Memory B cell (primary cell): ENCODE data around the gene LGALS13.

Experiments used
- ATAC-seq: fragments of 150-1000 bp; cut with Tn5 transposase; 2 replicates; pipeline ENCODE4 v1.10.0; 2021; ENCODE audit warnings: low read depth, mild to moderate bottlenecking, moderate library complexity
- DNase-seq, 2 donors: peaks; one replicate each; pipeline ENCODE4 v3.0.0; 2022; ENCODE audit warnings: low spot score in 2 of 2
- H3K27ac Mint-ChIP-seq: one replicate; pipeline ENCODE4 v1.8.0; 2022; ENCODE audit warnings: mild to moderate bottlenecking, moderate library complexity, mixed read lengths
- H3K27me3 Mint-ChIP-seq: one replicate; pipeline ENCODE4 v1.8.0; 2022; ENCODE audit warnings: mixed read lengths
- H3K36me3 Mint-ChIP-seq: one replicate; pipeline ENCODE4 v1.8.0; 2022; ENCODE audit warnings: mild to moderate bottlenecking, mixed read lengths
- H3K4me1 Mint-ChIP-seq: one replicate; pipeline ENCODE4 v1.8.0; 2022; ENCODE audit warnings: mixed read lengths
- H3K4me3 Mint-ChIP-seq: one replicate; pipeline ENCODE4 v1.8.0; 2022; ENCODE audit warnings: mild to moderate bottlenecking, moderate library complexity, mixed read lengths
- H3K9me3 Mint-ChIP-seq: one replicate; pipeline ENCODE4 v1.8.0; 2022; ENCODE audit warnings: mixed read lengths

Gene LGALS13, protein sequence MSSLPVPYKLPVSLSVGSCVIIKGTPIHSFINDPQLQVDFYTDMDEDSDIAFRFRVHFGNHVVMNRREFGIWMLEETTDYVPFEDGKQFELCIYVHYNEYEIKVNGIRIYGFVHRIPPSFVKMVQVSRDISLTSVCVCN

DNA sequence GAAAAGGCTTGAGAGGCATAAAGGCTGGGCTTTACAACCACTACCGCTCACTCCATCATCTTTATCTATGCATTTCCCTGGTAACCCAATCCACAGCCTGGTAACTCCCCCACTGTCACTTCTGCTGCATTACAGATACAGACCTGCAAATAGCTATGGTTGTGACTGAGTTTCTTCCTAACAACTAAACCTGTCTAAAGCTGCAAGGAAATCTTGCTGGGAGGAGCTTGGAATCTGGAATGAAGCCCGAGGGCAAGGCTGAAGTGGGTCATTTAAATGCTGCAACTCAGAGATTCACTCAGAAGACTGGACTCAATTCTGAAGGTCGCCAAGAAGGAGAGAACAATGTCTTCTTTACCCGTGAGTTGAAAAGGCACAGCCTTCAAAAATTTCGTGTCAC lies at the start of gene LGALS13:
TSS of gene LGALS13 (plus strand) at position 301 of the 400 bp plus-strand sequence. CDS start at position 346, 45 bp downstream.
- peaks cover 28% of the 10 kb centered on the region for H3K27me3 Mint-ChIP-seq
- no peak within 1 kb of the TSS for H3K4me3 Mint-ChIP-seq
- H3K27ac Mint-ChIP-seq: no peak within 1 kb of the TSS
- ATAC-seq (no peak), DNase-seq (no peak)
- H3K4me1 Mint-ChIP-seq: no peaks in the 10 kb centered on the region
- H3K9me3 Mint-ChIP-seq: peaks cover 6% of the 10 kb centered on the region
- no peaks in the 10 kb centered on the region for H3K36me3 Mint-ChIP-seq

DNA sequence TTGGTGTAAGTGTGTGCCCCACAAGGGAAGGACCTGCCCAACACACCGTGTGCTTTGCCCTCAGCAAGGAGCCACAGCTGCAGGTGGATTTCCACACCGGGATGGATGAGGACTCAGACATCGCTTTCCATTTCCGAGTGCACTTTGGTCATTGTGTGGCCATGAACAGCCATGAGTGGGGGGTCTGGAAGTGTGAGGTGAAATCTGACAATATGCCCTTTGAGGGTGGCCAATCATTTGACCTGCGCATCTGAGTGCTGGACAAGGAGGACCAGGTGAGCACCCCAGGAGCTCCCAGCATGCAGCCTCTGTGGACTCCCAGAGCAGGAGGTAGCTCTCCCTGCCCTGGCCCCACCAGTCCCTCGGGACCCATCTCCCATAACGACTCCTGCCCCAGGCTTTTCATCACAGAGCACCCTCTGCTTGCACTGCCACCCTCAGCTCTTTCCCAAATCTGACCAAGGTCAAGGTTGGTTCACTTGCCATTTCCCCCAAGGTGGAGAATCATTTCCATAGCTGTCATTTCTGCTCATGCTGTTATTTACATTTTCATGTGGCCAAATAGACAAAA lies 49.2 kb upstream of the LGALS13 start:
- Mint-ChIP-seq H3K36me3 (no peaks in the 10 kb centered on the region), H3K27me3 (no peaks in the 10 kb centered on the region), H3K4me3 (no peak overlapping the region), H3K9me3 (no peaks in the 10 kb centered on the region), H3K27ac (no peak overlapping the region), H3K4me1 (peaks cover 32% of the 10 kb centered on the region)
- DNase-seq (no peak), ATAC-seq (no peak)

DNA sequence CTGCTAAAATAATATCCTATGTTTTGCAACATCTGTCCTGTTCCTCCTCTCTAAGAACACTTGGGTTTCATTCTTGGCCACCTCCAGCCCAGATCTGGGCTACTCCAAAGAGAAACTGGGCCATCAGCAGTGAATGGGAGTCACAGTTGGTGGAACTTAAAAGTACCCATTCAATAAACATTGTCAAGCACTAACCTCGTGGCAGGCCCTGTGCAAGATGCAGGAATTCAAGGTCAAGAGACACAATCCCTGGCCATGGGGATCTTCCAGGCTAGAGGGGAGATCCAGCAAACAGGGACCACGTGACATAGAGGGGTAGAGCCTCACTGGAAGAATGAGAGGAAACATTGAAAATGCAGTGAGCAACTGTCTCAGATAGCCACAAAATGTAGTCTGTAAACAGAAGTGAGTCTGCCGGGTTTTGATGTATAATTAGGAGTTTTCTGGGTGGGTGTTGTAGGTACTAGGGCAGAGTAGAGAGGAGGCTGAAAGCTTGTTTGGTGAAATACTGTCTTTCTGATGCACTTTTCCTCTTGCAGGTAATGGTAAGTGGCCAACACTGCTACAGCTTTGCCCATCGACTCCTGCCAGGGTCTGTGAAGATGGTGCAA lies 47.5 kb upstream of the LGALS13 start:
- DNase-seq (no peak), ATAC-seq (no peak)
- Mint-ChIP-seq H3K36me3 (no peaks in the 10 kb centered on the region), H3K9me3 (no peaks in the 10 kb centered on the region), H3K4me3 (no peak overlapping the region), H3K4me1 (peaks cover 40% of the 10 kb centered on the region), H3K27ac (no peak overlapping the region), H3K27me3 (no peaks in the 10 kb centered on the region)

DNA sequence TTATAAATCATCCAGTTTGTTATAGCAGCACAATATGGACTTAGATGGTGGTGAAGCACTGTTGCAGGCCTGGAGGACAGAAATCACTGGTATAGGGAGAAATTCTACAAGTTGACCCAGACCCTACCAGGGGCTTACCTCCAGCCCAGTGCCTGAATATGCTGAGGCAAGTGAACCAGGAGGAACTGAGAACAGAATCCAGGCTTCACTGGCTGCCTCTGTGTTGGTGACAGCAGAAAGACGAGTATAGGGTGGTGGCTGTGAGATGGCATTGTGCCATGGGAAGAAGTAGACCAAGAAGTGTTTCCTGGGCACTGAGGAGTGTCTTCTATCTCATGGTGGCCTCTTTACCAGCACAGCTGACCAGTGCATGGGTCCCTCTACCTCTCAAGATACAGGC lies 46.4 kb upstream of the LGALS13 start:
- H3K27ac Mint-ChIP-seq: no peak overlapping the region
- ATAC-seq: no peak
- H3K27me3 Mint-ChIP-seq: no peaks in the 10 kb centered on the region
- H3K4me3 Mint-ChIP-seq: no peak overlapping the region
- no peak for DNase-seq
- no peaks in the 10 kb centered on the region for H3K36me3 Mint-ChIP-seq
- H3K4me1 Mint-ChIP-seq: peaks cover 40% of the 10 kb centered on the region
- H3K9me3 Mint-ChIP-seq: no peaks in the 10 kb centered on the region

DNA sequence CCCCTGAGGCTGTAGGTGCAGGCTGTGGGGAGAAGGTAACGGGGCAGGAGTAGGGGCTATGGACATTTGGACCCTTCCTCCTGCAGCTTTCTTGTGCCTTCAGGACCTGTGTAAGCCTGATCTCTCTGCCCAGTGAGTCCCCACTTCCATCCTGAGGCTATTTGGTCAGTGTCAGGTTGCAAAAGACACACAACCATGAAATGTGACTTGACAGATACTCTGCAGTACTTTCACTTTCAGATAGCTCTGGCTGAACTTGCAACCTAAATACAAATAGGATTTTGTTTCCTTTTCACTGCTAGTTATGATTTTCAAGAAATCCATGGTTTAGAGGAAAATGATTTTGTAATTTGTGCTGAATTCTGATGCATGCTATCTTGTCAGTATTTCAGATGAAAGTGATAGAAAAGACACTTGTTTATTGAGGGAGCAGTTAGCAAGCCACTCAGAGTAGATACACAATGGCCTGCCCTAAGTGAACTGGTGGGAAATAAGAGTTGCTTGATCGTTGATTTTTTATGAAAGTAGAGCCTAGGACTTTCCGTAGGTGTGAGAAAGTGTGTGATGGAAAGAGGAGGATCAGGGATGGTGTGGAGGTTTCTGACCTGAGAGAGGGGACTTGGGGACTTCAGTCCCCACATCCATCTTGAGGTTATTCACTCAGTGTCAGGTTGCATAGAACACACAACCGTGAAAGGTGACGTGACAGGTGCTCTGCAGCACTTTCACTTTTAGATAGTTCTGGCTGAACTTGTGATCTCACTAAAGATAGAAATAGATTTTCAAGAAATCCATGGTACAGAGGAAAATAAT lies 44.3 kb upstream of the LGALS13 start:
- Mint-ChIP-seq H3K9me3 (no peaks in the 10 kb centered on the region), H3K4me1 (peaks cover 28% of the 10 kb centered on the region), H3K4me3 (peak overlapping the region; percentile 77), H3K27ac (peak overlapping the region; percentile 86), H3K36me3 (no peaks in the 10 kb centered on the region), H3K27me3 (no peaks in the 10 kb centered on the region)
- DNase-seq (no peak), ATAC-seq (peak; percentile 76)

DNA sequence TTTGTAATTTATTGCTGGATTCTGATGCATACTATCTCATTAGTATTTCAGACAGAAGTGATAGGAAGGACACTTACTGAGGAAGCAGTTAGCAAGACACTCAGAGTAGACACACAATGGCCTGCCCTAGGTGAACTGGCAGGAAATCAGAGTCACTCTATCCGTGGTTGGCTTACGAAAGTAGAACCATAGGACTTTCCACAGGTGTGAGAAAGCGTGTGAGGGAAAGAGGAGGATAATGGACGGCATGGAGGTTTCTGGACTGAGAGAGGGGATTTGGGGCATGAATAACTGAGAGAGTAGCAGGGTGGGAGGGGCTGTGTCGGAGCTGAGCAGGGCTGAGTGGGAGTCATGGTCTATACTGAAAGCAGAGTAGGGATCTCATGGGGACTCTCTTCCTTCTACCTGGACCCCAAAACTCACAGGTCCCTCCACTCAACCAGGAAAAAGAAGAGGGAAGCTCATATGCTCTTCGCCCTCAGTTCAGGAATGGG lies 43.7 kb upstream of the LGALS13 start:
- H3K9me3 Mint-ChIP-seq: no peaks in the 10 kb centered on the region
- peak overlapping the region; percentile 86 for H3K27ac Mint-ChIP-seq
- peak; percentile 69 for ATAC-seq
- H3K4me1 Mint-ChIP-seq: peaks cover 23% of the 10 kb centered on the region
- no peaks in the 10 kb centered on the region for H3K36me3 Mint-ChIP-seq
- no peak for DNase-seq
- peak overlapping the region; percentile 77 for H3K4me3 Mint-ChIP-seq
- H3K27me3 Mint-ChIP-seq: no peaks in the 10 kb centered on the region

DNA sequence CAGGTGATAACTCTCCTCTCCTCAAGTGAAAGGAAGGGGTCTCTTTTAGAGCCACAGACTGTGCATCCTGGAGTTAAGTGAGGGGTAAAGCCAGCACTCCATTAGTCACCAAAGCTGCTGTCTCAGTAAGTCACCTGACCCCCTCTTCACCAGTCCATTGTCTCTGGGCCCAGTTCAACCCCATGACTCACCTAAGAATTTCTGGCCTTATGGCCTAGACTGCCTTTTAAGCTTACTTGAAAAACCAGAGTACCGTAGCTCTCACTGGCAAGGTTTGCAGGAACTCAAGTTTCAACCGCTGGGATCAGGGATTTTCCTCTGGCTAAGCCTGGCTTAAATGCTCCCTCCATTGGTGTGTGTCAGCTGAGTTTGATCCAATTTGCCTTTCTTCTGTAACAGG lies 38.9 kb upstream of the LGALS13 start:
- no peak for ATAC-seq
- no peak for DNase-seq
- Mint-ChIP-seq H3K27ac (no peak overlapping the region), H3K36me3 (no peaks in the 10 kb centered on the region), H3K27me3 (no peaks in the 10 kb centered on the region), H3K4me1 (peaks cover 6% of the 10 kb centered on the region), H3K9me3 (no peaks in the 10 kb centered on the region), H3K4me3 (no peak overlapping the region)

DNA sequence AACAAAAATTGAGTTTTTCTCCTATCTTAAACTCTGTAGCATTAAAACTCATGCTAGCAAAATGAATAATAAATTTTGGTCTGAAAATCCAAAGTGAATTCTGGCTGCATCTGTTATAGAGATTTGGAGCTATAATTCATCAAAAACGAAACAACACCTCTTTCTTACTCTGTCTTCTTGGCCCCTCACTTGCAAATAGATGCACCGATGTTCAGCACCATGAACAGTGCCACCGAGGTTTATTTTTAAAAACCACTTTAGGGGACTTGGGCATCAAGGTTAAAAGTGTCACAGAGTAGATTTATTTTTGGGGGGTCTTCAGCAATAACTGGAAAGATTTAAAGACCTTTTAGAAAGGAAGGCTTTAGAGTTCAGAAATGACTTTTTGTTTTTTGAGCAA lies 36.3 kb upstream of the LGALS13 start:
- no peak overlapping the region for H3K4me3 Mint-ChIP-seq
- peaks cover 6% of the 10 kb centered on the region for H3K27me3 Mint-ChIP-seq
- no peaks in the 10 kb centered on the region for H3K36me3 Mint-ChIP-seq
- no peak overlapping the region for H3K27ac Mint-ChIP-seq
- DNase-seq (no peak), ATAC-seq (no peak)
- no peaks in the 10 kb centered on the region for H3K4me1 Mint-ChIP-seq
- H3K9me3 Mint-ChIP-seq: no peaks in the 10 kb centered on the region

DNA sequence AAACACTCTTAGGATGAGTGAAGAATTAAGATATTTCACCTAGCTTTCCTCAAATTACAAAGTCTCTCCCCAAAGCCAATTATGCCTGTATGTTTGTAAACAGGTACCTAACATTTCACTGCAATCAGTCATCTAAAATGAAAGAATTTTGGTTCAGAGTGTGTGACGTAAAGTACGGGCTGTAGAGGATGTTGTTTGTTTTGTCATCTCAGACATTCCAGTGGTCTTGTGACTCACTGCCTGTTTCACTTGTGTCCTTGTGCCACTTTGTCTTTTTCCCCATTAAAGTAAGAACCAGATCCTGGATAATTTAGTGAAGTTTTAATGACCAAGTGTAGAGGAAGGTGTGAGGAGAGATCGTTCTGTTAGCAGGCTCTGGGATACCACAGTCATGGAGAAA lies 33.7 kb upstream of the LGALS13 start:
- H3K4me1 Mint-ChIP-seq: no peaks in the 10 kb centered on the region
- peaks cover 7% of the 10 kb centered on the region for H3K9me3 Mint-ChIP-seq
- DNase-seq (no peak), ATAC-seq (no peak)
- H3K4me3 Mint-ChIP-seq: no peak overlapping the region
- H3K27me3 Mint-ChIP-seq: peaks cover 12% of the 10 kb centered on the region
- H3K27ac Mint-ChIP-seq: no peak overlapping the region
- peaks cover 1% of the 10 kb centered on the region for H3K36me3 Mint-ChIP-seq

DNA sequence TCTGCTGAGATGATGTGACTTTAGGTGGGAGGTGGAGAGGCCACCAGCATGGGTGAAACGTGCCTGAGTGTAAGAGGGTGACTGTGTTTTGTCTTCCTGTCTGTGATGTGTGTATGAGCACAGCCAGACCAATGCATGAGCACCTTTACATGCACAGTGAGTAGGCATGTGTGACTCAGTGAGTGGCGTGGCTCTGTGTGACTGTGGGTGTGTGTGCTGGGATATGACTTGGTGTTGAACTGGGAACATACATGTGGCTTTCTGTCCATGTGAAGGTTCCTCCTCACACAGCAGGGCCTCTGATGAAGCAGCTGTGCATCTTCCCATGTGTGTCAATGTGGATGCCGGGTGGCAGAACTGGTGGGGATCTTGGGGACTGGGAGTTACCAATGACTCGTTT lies 19.9 kb upstream of the LGALS13 start:
- H3K9me3 Mint-ChIP-seq: peaks cover 8% of the 10 kb centered on the region
- ATAC-seq: no peak

DNA sequence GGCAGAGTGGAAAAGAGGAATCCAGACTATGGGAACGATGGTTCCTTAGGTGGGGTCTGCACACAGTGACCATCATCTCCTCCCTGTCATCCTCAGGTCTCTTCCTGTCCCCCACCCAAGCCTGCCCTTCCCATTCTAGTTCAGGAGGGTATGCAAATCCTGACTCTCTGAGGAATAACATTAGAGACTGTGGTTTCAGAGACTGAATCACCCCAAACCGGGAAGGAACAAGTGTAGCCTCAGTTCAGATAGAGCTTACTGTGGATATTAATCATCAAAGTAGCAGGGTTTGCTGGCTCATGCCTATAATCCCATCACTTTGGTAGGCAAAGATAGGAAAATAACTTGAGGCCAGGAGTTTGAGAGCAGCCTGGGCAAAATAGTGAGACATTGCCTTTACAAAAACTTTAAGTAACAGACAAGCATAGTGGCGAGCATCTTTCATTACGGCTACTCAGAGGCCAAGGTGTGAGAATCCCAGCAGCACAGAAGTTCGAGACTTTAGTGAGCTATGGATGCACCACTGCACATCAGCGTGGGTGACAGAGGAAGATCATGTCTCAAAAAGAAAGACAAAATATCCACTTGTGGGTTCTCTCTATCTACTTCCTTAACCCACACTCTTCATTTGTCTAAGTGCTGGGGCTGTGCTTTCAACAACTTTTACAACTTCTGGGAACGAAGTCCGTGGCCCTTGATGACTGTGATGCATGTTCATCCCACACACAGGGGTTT lies 19.3 kb upstream of the LGALS13 start:
- H3K27me3 Mint-ChIP-seq: peaks cover 8% of the 10 kb centered on the region

More for the DNA sequence above, 19.9 kb upstream of the LGALS13 start:
- H3K36me3 Mint-ChIP-seq: peaks cover 2% of the 10 kb centered on the region
- no peak overlapping the region for H3K27ac Mint-ChIP-seq
- no peak overlapping the region for H3K4me3 Mint-ChIP-seq
- H3K27me3 Mint-ChIP-seq: peaks cover 12% of the 10 kb centered on the region
- DNase-seq: no peak
- H3K4me1 Mint-ChIP-seq: peaks cover 3% of the 10 kb centered on the region

DNA sequence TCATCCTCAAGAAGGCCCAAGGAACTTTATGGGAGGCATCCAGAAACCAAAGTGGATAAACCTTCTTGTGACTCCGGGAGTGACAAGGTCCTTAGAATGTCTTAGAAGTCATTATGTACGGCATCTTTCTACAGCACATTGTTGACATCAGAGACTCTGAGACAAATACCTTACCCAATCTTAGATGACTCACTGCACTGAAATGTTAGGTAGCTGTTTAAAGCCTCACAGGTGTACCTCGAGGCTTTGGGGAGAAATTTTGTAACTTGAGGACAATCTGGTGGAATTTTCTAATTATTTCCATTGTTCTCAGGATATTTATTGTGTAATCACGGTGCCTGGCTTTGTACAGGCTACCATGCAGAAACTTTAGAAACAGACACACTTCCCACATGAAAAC lies 14.8 kb upstream of the LGALS13 start:
- no peak for ATAC-seq
- no peaks in the 10 kb centered on the region for H3K9me3 Mint-ChIP-seq
- DNase-seq: no peak
- no peak overlapping the region for H3K4me3 Mint-ChIP-seq
- no peak overlapping the region for H3K27ac Mint-ChIP-seq
- H3K27me3 Mint-ChIP-seq: peaks cover 10% of the 10 kb centered on the region
- H3K36me3 Mint-ChIP-seq: no peaks in the 10 kb centered on the region
- H3K4me1 Mint-ChIP-seq: peaks cover 3% of the 10 kb centered on the region

More for the DNA sequence above, 19.3 kb upstream of the LGALS13 start:
- Mint-ChIP-seq H3K4me3 (no peak overlapping the region), H3K27ac (no peak overlapping the region), H3K9me3 (peaks cover 8% of the 10 kb centered on the region), H3K36me3 (peaks cover 2% of the 10 kb centered on the region), H3K4me1 (peaks cover 3% of the 10 kb centered on the region)
- no peak for DNase-seq
- ATAC-seq: no peak

DNA sequence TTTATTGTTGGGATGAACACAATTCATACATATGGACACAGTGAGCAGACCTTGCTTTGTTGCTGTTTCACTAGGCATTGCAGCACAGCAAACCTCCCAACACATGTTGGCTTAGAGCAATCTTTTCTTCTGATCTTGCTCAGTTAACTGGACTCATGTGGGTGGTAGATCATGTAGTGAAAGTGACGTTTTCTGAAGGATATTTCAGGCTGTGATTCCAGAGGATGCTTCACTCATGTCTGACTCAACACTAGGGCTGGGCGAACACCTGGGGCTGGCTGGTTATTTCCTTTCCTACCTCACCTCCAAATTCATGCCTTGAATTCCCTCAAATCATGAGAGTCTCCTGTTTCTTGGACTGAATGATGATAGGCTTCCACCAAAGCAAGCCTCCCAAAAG lies 14.3 kb upstream of the LGALS13 start:
- Mint-ChIP-seq H3K9me3 (no peaks in the 10 kb centered on the region), H3K27me3 (peaks cover 10% of the 10 kb centered on the region)

More for the DNA sequence above, 14.3 kb upstream of the LGALS13 start:
- DNase-seq: no peak
- peaks cover 3% of the 10 kb centered on the region for H3K4me1 Mint-ChIP-seq
- no peaks in the 10 kb centered on the region for H3K36me3 Mint-ChIP-seq
- ATAC-seq: no peak
- no peak overlapping the region for H3K27ac Mint-ChIP-seq
- no peak overlapping the region for H3K4me3 Mint-ChIP-seq
